ENCODE measurements around the gene NFASC. TPM values are rescaled to one million over a fixed set of nuclear protein-coding genes. Genes with fewer than 3 reads are reported as not detected.

Gene NFASC
- total and polyA plus RNA-seq, 3 donors from 2014 or later = 9.9 to 13.9 (median 10.2) TPM

DNA sequence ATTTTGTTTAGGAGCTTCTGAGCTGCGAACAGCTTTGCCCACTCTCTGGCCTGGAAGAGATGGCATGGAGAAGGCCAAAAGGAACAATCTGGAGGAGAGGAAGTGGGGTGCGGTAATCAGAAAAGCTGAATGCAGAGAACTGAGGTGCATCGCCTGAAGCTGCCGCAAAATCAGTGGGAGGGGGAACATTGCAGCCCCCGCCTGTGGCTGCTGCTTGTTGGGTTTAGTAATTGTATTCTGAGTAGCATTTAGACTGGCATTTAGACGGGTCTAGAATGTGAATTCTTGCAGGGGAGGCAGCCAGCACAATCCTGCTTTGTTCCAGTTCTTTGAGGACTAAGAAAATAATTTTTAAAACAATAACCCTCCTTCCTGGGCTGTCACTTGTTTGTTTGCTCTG is 25.4 kb downstream of the NFASC start:
- no peaks in the 10 kb centered on the region for H3K27me3 ChIP-seq
- 70 to 87% methylated on average over 6 of the region's 6 CpGs for WGBS, 2 donors
- intact Hi-C loops (cut with DNase I; ENCODE audit: low total_unique reads) = no loop called here
- no peak overlapping the region for H3K4me3 ChIP-seq
- TF ChIP-seq POLR2A (IDR thresholded peaks at IDR 0.05) = no peak
- TF ChIP-seq, protein P1, sequence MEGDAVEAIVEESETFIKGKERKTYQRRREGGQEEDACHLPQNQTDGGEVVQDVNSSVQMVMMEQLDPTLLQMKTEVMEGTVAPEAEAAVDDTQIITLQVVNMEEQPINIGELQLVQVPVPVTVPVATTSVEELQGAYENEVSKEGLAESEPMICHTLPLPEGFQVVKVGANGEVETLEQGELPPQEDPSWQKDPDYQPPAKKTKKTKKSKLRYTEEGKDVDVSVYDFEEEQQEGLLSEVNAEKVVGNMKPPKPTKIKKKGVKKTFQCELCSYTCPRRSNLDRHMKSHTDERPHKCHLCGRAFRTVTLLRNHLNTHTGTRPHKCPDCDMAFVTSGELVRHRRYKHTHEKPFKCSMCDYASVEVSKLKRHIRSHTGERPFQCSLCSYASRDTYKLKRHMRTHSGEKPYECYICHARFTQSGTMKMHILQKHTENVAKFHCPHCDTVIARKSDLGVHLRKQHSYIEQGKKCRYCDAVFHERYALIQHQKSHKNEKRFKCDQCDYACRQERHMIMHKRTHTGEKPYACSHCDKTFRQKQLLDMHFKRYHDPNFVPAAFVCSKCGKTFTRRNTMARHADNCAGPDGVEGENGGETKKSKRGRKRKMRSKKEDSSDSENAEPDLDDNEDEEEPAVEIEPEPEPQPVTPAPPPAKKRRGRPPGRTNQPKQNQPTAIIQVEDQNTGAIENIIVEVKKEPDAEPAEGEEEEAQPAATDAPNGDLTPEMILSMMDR (IDR thresholded peaks at IDR 0.05) = no peak
- DNase-seq = no peak
- H3K36me3 ChIP-seq (ENCODE audit: low read depth, missing control alignments) = no peaks in the 10 kb centered on the region
- no peaks in the 10 kb centered on the region for H3K4me1 ChIP-seq
- H3K9me3 ChIP-seq = no peaks in the 10 kb centered on the region
- no peak overlapping the region for H3K27ac ChIP-seq

DNA sequence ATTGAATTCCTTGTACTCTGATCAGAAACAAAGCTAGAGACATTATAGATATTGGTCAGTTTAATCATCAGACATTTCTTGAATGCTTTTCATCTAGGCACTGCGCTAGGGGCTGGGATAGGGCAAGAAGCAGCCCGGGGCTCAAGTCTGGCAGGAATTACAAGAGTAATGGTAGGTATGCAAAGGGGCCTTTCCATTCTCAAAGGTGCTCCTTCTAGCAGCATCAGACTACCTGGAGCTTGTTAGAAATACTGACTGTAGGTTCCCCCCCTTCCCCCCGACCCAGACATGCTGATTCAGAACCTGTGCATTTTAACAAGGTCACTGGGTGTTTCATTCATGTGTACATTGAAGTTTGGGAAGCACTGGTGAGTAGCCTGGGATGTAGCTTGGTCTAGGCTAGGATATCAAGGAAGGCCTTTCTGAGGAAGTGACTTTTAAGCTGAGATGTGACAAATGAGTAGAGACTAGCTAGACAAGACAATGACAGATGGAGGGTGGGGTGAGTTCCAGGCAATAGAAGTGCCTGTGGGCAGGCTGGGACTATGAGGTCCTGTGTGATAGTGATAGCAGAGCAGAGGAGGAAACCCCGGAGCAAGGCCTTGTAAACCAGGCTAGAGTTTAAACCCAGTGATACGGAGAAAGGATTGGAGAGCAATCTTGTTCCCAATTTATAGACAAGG is 26.3 kb downstream of the NFASC start:
- H3K4me1 ChIP-seq = no peaks in the 10 kb centered on the region
- no peak for TF ChIP-seq POLR2A (IDR thresholded peaks at IDR 0.05)
- TF ChIP-seq, protein P1 (IDR thresholded peaks at IDR 0.05) = no peak
- whole genome bisulfite sequencing, 2 donors = 73 to 77% methylated on average over 5 of the region's 5 CpGs

DNA sequence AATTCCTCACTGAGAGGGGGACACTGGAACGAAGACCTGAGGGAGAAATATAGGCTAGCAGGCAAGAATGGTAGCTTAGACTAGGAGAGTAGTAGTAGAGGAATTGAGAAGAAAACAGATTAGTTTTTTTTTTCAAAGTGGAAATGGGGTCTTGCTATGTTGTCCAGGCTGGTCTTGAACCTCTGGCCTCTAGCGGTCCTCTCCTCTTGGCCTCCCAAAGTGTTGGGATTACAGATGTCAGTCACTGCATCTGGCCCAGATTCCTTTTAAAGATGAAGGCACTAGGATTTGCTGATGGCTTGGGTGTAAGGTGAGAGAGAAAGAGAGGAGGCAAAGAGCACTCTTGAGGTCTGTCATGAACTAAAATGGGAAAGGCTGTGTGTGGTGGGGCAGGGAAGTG is 30.1 kb downstream of the NFASC start:
- no peaks in the 10 kb centered on the region for H3K9me3 ChIP-seq
- intact Hi-C loops (cut with DNase I; ENCODE audit: low total_unique reads) = no loop called here
- H3K4me3 ChIP-seq = no peak overlapping the region
- H3K27ac ChIP-seq = no peak overlapping the region
- no peaks in the 10 kb centered on the region for H3K4me1 ChIP-seq
- no peaks in the 10 kb centered on the region for H3K27me3 ChIP-seq
- TF ChIP-seq, protein P1 (IDR thresholded peaks at IDR 0.05) = no peak
- no peak for TF ChIP-seq POLR2A (IDR thresholded peaks at IDR 0.05)
- WGBS, 2 donors = 87 to 90% methylated on average over 2 of the region's 2 CpGs
- no peak for DNase-seq
- H3K36me3 ChIP-seq (ENCODE audit: low read depth, missing control alignments) = no peaks in the 10 kb centered on the region

More for the DNA sequence above, 26.3 kb downstream of the NFASC start:
- H3K27ac ChIP-seq = no peak overlapping the region
- no peaks in the 10 kb centered on the region for H3K36me3 ChIP-seq (ENCODE audit: low read depth, missing control alignments)
- no peak for DNase-seq
- H3K4me3 ChIP-seq = no peak overlapping the region
- intact Hi-C loops (cut with DNase I; ENCODE audit: low total_unique reads) = no loop called here
- no peaks in the 10 kb centered on the region for H3K27me3 ChIP-seq
- H3K9me3 ChIP-seq = no peaks in the 10 kb centered on the region

DNA sequence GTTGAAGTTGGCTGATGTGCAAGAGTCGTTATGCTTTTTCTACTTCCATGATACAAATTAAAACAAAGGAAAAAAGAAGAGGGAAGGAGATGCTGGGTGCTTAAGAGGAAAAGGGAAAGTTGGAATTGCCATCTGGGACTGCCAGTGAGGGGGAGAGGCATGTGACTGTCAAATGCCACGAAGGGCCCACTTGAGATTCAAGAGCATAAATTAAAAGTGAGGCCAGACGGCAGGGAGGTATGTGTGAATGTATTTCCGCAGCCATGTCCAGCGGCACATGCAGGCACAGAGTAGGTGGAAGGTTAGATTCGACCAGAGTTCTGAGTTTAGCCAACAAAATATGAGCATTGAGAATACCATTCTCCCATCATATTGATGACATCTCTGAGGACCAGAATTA is 32.0 kb downstream of the NFASC start:
- Histone ChIP-seq H3K4me1 (no peaks in the 10 kb centered on the region), H3K36me3 (ENCODE audit: low read depth, missing control alignments) (no peaks in the 10 kb centered on the region), H3K27me3 (no peaks in the 10 kb centered on the region), H3K9me3 (no peaks in the 10 kb centered on the region), H3K27ac (no peak overlapping the region), H3K4me3 (no peak overlapping the region)
- TF ChIP-seq POLR2A (IDR thresholded peaks at IDR 0.05) = no peak
- TF ChIP-seq, protein P1 (IDR thresholded peaks at IDR 0.05) = no peak
- DNase-seq = no peak
- intact Hi-C loops (cut with DNase I; ENCODE audit: low total_unique reads) = no loop called here
- 82 to 85% methylated on average over 6 of the region's 6 CpGs for WGBS, 2 donors

DNA sequence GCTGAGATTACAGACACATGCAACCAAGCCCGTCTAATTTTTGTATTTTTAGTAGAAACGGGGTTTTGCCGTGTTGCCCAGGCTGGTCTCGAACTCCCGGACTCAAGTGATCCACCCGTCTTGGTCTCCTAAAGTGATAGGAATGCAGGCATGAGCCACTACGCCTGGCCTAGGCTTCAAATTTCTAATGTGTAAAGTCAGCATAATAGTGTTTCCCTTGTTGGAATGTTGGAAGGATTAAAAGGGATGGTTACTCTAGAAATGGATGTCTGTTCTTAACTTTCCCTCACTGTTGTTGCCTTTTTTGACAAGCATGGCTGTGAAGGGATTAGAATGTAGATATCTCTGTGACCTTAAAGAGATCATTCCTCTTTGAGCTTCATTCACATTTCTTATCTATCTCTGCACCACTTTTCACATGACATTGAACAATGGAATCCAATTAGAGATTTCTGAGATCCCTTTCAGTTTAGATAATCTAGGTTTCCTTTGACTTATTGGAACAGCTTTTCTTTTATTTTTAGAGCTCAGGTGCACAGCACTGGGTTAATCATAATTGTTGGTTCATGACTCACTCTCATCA is 33.7 kb downstream of the NFASC start:
- 96 to 99% methylated on average over 7 of the region's 7 CpGs for WGBS, 2 donors
- Histone ChIP-seq H3K27ac (no peak overlapping the region), H3K4me1 (no peaks in the 10 kb centered on the region), H3K27me3 (no peaks in the 10 kb centered on the region), H3K36me3 (ENCODE audit: low read depth, missing control alignments) (no peaks in the 10 kb centered on the region), H3K9me3 (no peaks in the 10 kb centered on the region), H3K4me3 (no peak overlapping the region)
- intact Hi-C loops (cut with DNase I; ENCODE audit: low total_unique reads) = no loop called here
- no peak for DNase-seq
- TF ChIP-seq, protein P1 (IDR thresholded peaks at IDR 0.05) = no peak
- no peak for TF ChIP-seq POLR2A (IDR thresholded peaks at IDR 0.05)

Data from testis (tissue), 3 donors.